K562 (cell line): ENCODE data around the gene SYT1. TPM values are rescaled to one million over a fixed set of nuclear protein-coding genes. Genes with fewer than 3 reads are reported as not detected.

Source experiments
- ATAC-seq: fragments of 200-7000 bp; cut with Tn5 transposase; 3 replicates; pipeline ENCODE4 v1.9.1; 2020; ENCODE audit warnings: moderate library complexity
- BruUV-seq: library from RNA; stranded (reverse); fragments of 400-500 nt; replicated peaks from 2 replicates; lab custom pipeline; 2021; lab: Mats Ljungman, UMichigan
- CTCF ChIA-PET: fragments of 300-600 bp; formaldehyde crosslinking; extraction: SDS; loops from one replicate; lab custom pipeline; 2021; ENCODE audit warnings: low intra/inter-chr PET ratio; lab: Yijun Ruan, JAX
- POLR2A ChIA-PET: fragments of 300-600, 350-650 bp; sonication (Branson Sonifier 250); formaldehyde crosslinking; extraction: SDS; loops from one replicate; lab custom pipeline; 2021; ENCODE audit warnings: antibody characterized with exemption, inconsistent platforms; lab: Yijun Ruan, JAX
- DNase-seq, 4 experiments: peaks; one replicate each; pipeline versions ENCODE4 v3.0.0 to v3.0.0-alpha.2; 2011 to 2018; ENCODE audit warnings: low spot score in 3 of 4, mixed read lengths in 3 of 4; ENCODE audit errors: extremely low read depth in 1 of 4
- FAIRE-seq: peaks from 2 replicates; lab custom pipeline; 2011; peaks lifted over from hg19 to GRCh38; lab: Jason Lieb, UNC
- H2AFZ ChIP-seq: 2 replicates; pipeline ENCODE4 v1.6.0; 2011; ENCODE audit warnings: low read depth, low read length, control low read depth, inconsistent platforms
- H3K27ac ChIP-seq: fragments of 200-600 bp; 3 replicates; pipeline ENCODE4 v1.8.0; 2011; ENCODE audit warnings: low read depth, mild to moderate bottlenecking, control low read depth, inconsistent platforms, low read length, moderate library complexity, mixed read lengths; ENCODE audit errors: extremely low read depth
- H3K27me3 ChIP-seq, 2 experiments: fragments of 300-600 bp in 1 of 2; 2 replicates in 1 of 2; 3 replicates in 1 of 2; pipeline versions ENCODE4 v1.6.0 to v1.8.0; 2011; ENCODE audit warnings: inconsistent platforms in 2 of 2, low read length in 2 of 2, mild to moderate bottlenecking in 1 of 2, mixed read lengths in 1 of 2, moderate library complexity in 1 of 2; ENCODE audit not compliant: control insufficient read depth in 2 of 2, insufficient read depth in 2 of 2
- H3K36me3 ChIP-seq: fragments of 300-600 bp; 3 replicates; pipeline ENCODE4 v1.8.0; 2011; ENCODE audit warnings: mild to moderate bottlenecking, low read length, inconsistent platforms; ENCODE audit not compliant: control insufficient read depth, insufficient read depth
- H3K4me1 ChIP-seq, 2 experiments: fragments of 200-600 bp in 1 of 2; replicated peaks in 1 of 2; 2 replicates in 1 of 2; 3 replicates in 1 of 2; pipeline versions ENCODE4 v1.5.1 to v1.8.0; 2011; ENCODE audit warnings: inconsistent platforms in 2 of 2, low read length in 2 of 2, mild to moderate bottlenecking in 1 of 2, mixed read lengths in 1 of 2, moderate library complexity in 1 of 2; ENCODE audit not compliant: control insufficient read depth in 2 of 2, insufficient read depth in 2 of 2
- H3K4me2 ChIP-seq: 2 replicates; pipeline ENCODE4 v1.6.1; 2011; ENCODE audit warnings: low read length, control low read depth, inconsistent platforms, mixed read lengths; ENCODE audit not compliant: insufficient read depth
- H3K4me3 ChIP-seq: fragments of 200-600 bp; sonication (generic), shearing (Covaris generic); 2 replicates; pipeline ENCODE4 v1.5.1; 2016; ENCODE audit warnings: control low read depth, inconsistent platforms
- H3K79me2 ChIP-seq: fragments of 200-600 bp; 3 replicates; pipeline ENCODE4 v1.8.0; 2011; ENCODE audit warnings: low read length, inconsistent platforms; ENCODE audit not compliant: control insufficient read depth, insufficient read depth
- H3K9ac ChIP-seq, 2 experiments: 2 replicates each; pipeline versions ENCODE4 v1.6.0 to v1.6.1; 2011; ENCODE audit warnings: low read depth in 2 of 2, low read length in 2 of 2, control low read depth in 1 of 2, inconsistent platforms in 1 of 2, mild to moderate bottlenecking in 1 of 2, mixed read lengths in 1 of 2; ENCODE audit not compliant: insufficient read depth in 1 of 2
- H3K9me1 ChIP-seq: one replicate; pipeline ENCODE4 v1.6.0; 2011; ENCODE audit warnings: inconsistent platforms, mild to moderate bottlenecking, low read length, moderate library complexity; ENCODE audit not compliant: control insufficient read depth, insufficient read depth
- H3K9me3 ChIP-seq: replicated peaks from 2 replicates; pipeline ENCODE4 v1.5.1; 2011; ENCODE audit warnings: low read depth, low read length, inconsistent platforms; ENCODE audit not compliant: control insufficient read depth, insufficient read depth
- H4K20me1 ChIP-seq: replicated peaks from 2 replicates; pipeline ENCODE4 v1.6.1; 2011; ENCODE audit warnings: low read length, inconsistent platforms, mixed read lengths; ENCODE audit not compliant: control insufficient read depth, insufficient read depth
- DIDO1 ChIP-seq: fragments of 450-650 bp; IDR thresholded peaks from 2 replicates; pipeline ENCODE4 v1.6.1; 2016; ENCODE audit warnings: low read depth, missing biosample characterization, missing genetic modification characterization
- KDM4B ChIP-seq, 2 experiments: fragments of 450-650 bp in 1 of 2; sonication (generic) in 1 of 2; IDR thresholded peaks; 2 replicates each; pipeline ENCODE4 v1.6.1; 2016 to 2017; ENCODE audit warnings: borderline replicate concordance in 2 of 2, antibody characterized with exemption in 1 of 2, low read depth in 1 of 2, mild to moderate bottlenecking in 1 of 2
- MEF2A ChIP-seq: IDR thresholded peaks from 2 replicates; pipeline ENCODE4 v1.6.1; 2011; ENCODE audit warnings: low read depth, mild to moderate bottlenecking, low read length, moderate library complexity; ENCODE audit not compliant: control insufficient read depth
- MXI1 ChIP-seq: IDR thresholded peaks from 2 replicates; pipeline ENCODE4 v1.6.1; 2011; ENCODE audit warnings: low read depth, mild to moderate bottlenecking, improper control_type of control experiment, low read length
- ZNF740 ChIP-seq, 3 experiments: fragments of 200-800 bp in 1 of 3; sonication (Bioruptor generic) in 1 of 3; sonication (generic) in 1 of 3; formaldehyde crosslinking in 1 of 3; IDR thresholded peaks; 2 replicates each; pipeline versions ENCODE4 v1.6.1 to v1.8.0; 2016 to 2022; ENCODE audit warnings: mild to moderate bottlenecking in 2 of 3, missing compliant biosample characterization in 2 of 3, missing genetic modification characterization in 2 of 3, missing genetic modification reagents in 1 of 3
- WGBS: fragments of 100-300 bp; shearing (Covaris generic); methylation state at CpG from one replicate; pipeline ENCODE4 v1.1.6; 2016; ENCODE audit warnings: low coverage, mixed read lengths; ENCODE audit not compliant: insufficient coverage; ENCODE audit errors: missing lambda C conversion rate; 5-methylcytosine and 5-hydroxymethylcytosine counted together
- in situ Hi-C: fragments of 300-500 bp; cut with MboI; formaldehyde crosslinking; loops from 4 replicates; pipeline ENCODE4 v1.15.0; 2018; ENCODE audit warnings: inconsistent platforms, mixed read lengths
- intact Hi-C: fragments of 100-400 bp; cut with micrococcal nuclease; formaldehyde crosslinking; loops from 2 replicates; pipeline ENCODE4 v1.14.2; 2022
- polyA plus RNA-seq, 8 experiments: library from polyadenylated mRNA; depleted of rRNA in 4 of 8; stranded (reverse) in 5 of 8; unstranded in 3 of 8; fragments of >200 nt; fragmentation: Nextera tagmentation in 2 of 8; fragmentation: Illumina TruSeq in 1 of 8; extraction: Ambion mirVana in 2 of 8; extraction: Trizol in 1 of 8; gene quantifications; 2 replicates each; pipeline versions ENCODE4 v1.2.1 to v1.2.3, GENCODE V29; 2011 to 2014; ENCODE audit warnings: inconsistent platforms in 1 of 8, missing spikeins in 1 of 8
- total RNA-seq, 7 experiments: library from RNA; depleted of rRNA in 6 of 7; stranded (reverse); fragments of >200 nt in 6 of 7; fragmentation: Illumina TruSeq in 2 of 7; extraction: Trizol in 2 of 7; gene quantifications; 2 replicates each; pipeline versions ENCODE4 v1.2.1 to v1.2.3, GENCODE V29; 2011 to 2021; ENCODE audit warnings: low replicate concordance in 1 of 7

SYT1 gene
- total and polyA plus RNA-seq, 9 of the 15 experiments (the other 6 are each of a cell fraction or from before 2014, with no cell fraction given): 0.03 to 0.13 (median 0.07) TPM; not detected in 4

DNA sequence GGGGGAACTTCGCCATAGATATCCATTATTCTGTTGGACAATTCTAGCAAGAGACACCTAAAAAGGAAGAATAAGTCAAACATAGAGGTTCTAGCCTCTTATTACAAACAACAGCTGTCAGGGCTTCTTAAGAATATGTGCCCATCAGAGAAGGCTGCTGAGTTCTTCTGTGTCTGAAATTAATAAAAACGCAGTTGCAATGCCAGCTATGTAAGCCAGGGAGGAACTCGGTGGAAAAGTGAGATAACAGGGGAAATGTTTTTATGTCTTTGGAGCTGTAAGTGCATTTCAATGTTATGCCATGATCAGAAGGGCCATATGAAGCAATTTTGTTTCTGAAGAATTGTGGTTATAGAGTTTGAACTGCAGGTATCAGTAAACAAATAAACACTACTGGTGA, 95.0 kb downstream of the SYT1 start:
- WGBS: 3% methylated on average over 3 of the region's 3 CpGs
- TF ChIP-seq ZNF740 (CRISPR knock-in tag; IDR thresholded peaks at IDR 0.05) (no peak), ZNF740 (tag; IDR thresholded peaks at IDR 0.05) (no peak), DIDO1 (tag) (no peak), MXI1 (no peak), KDM4B (IDR thresholded peaks at IDR 0.05; ENCODE audit: borderline replicate concordance in 2 of 2, low read depth in 1 of 2) (no peak), MEF2A (no peak)
- TF ChIP-seq, all 486 proteins: peak for 0
- no TSS peak for BruUV-seq
- Histone ChIP-seq H3K36me3 (no peaks in the 10 kb centered on the region), H3K4me1 (no peaks in the 10 kb centered on the region), H3K4me2 (no peak overlapping the region), H2AFZ (no peak overlapping the region), H3K27ac (no peak overlapping the region), H3K9me3 (no peaks in the 10 kb centered on the region), H3K27me3 (no peaks in the 10 kb centered on the region), H3K9ac (no peak overlapping the region), H4K20me1 (no peaks in the 10 kb centered on the region), H3K4me3 (no peak overlapping the region), H3K9me1 (no peaks in the 10 kb centered on the region), H3K79me2 (no peaks in the 10 kb centered on the region)
- in situ Hi-C loops (no loop called here), intact Hi-C loops (no loop called here)
- ATAC-seq: no peak
- POLR2A ChIA-PET: no interaction called here
- DNase-seq: no peak
- no peak for FAIRE-seq
- CTCF ChIA-PET: no interaction called here
